NCI-H2227 (cell line): ENCODE measurements around the gene RHOB.
"Not testable (repeated sequence)": the region's sequence is repeated elsewhere in the genome, so short reads cannot be mapped to it uniquely, and the experiment has no call there.

Experiments
- DNase-seq: peaks from one replicate; lab custom pipeline; 2025; ENCODE audit not compliant: unreplicated experiment; lab: John Stamatoyannopoulos, UW

The RHOB gene

GRCh38 chr2:20490300-20491181 lies 43.7 kb downstream of the RHOB start:
- DNase-seq, result no peak

- peak; percentile 35 for DNase-seq
Measured at GRCh38 chr2:20491739-20492531, 45.1 kb downstream of the RHOB start.

- not testable (repeated sequence) for DNase-seq
Measured at GRCh38 chr2:20493095-20493494, 46.2 kb downstream of the RHOB start.

- no peak for DNase-seq
Measured at GRCh38 chr2:20494241-20494640, 47.4 kb downstream of the RHOB start.

GRCh38 chr2:20496076-20496872 lies 49.4 kb downstream of the RHOB start:
- no peak for DNase-seq

- no peak for DNase-seq
Measured at GRCh38 chr2:20496942-20497341, 50.1 kb downstream of the RHOB start.
